ENCODE measurements around the gene TXNRD1.
"Not testable (repeated sequence)": the region's sequence is repeated elsewhere in the genome, so short reads cannot be mapped to it uniquely, and the experiment has no call there.

The TXNRD1 gene

GRCh38 chr12:104304261-104305009, 88.9 kb downstream of the TXNRD1 start:
- no peak for DNase-seq (ENCODE audit: low read depth)

DNA sequence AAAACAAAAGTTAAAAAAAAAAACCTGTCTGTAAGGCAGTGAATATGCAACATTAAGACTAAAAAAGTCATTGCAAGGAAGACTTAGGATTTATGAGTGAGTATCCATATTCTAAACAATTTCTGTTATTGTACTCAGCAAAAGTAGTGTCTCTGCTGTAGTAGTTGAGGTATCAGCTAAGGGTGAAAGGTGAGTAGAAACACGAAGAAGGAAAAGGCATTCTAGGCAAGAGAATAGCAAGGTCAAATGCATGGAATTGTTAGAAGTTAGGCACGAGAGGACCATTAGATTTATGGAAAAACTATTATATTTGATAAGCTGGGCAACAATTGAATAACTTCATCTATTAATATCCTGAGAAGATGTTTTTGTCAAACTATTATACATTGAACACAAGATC, 89.8 kb downstream of the TXNRD1 start:
- no peak for DNase-seq (ENCODE audit: low read depth)

GRCh38 chr12:104306376-104306775, 90.8 kb downstream of the TXNRD1 start:
- DNase-seq (ENCODE audit: low read depth) = no peak

GRCh38 chr12:104306943-104307654, 91.5 kb downstream of the TXNRD1 start:
- no peak for DNase-seq (ENCODE audit: low read depth)

- no peak for DNase-seq (ENCODE audit: low read depth)
These were observed 92.0 kb downstream of the TXNRD1 start for GRCh38 chr12:104307655-104308000.

DNA sequence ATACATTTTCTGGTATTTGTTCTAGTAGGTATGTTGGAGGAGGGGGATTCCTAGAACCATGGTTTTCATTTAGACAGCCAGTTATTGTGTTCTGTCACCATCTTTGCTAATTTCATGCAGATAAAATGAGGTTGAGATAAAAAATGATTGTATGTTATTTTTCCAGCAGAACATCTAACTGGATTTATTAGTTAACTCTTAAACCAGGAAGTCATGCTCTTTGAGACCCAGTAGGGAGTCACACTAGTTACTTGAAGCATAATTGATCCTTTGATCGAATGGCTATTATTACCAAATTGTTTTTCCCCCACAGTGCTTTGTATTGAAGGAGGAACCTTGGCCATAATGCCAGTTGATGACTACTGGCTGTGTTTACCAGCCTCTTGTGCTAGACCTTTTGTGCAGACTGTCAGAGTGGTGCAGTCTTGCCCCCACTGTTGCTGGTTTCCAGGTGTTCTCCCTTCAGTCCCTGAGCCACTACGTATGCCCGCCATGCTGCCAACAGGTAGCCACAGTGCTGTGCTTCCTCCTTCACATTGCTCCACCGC, 93.9 kb downstream of the TXNRD1 start:
- no peak for DNase-seq (ENCODE audit: low read depth)

DNA sequence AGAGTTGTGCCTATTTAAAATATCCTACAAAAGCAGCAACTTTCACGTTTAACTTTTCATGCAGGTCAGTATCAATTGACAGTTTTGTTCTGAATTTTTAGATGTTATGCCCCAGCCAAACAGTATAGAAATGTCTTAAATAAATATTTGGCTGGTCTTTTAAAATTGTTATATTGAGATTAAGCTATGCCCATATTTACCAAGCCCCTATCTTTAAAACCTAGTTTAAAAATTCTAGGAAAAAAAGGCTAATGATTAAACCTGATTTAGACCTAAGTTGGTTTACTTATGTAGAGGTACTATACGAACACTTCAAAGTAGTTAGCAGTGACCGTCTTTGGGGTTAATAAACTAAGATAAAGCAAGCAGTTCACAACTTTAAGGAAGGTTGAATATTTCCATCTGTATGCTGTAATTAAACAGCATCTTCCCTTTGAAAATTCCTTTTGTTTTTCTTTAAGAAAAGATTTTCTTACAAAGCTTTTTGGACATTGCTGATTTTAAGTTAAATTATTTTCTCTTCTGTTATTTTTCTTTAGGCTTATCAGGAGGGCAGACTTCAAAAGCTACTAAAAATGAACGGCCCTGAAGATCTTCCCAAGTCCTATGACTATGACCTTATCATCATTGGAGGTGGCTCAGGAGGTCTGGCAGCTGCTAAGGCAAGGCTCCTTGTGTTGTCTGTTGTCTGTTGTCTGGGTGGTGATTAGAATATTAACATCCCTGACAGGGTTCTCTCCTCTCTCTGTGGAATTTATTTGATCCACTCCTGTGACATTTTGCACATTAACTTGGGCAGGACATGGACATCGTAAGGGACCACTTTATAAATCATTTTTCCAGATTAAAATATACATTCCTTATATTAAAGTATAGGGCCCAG, 95.4 kb downstream of the TXNRD1 start:
- no peak for DNase-seq (ENCODE audit: low read depth)

- DNase-seq (ENCODE audit: low read depth) = no peak
These were observed 96.6 kb downstream of the TXNRD1 start for GRCh38 chr12:104312202-104312601.

DNA sequence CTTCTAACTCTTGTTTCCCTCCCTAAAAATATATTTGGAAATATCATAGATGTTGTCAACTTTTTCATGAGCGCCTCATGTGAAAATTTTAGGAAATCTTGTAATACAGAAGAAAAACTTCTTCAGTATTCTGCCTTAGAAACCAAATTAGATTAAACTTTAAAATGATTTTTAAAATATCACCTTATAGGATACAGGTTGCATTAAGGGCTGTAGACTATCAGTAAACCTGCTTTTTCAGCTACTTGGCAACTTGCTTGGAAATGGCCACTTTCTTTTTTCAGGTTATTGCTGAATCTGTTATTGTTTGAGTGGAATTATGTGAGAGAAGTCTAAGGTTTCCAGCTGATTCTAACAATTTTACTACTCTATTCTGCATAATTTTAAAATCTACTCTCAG, 97.1 kb downstream of the TXNRD1 start:
- DNase-seq (ENCODE audit: low read depth) = no peak

- DNase-seq (ENCODE audit: low read depth) = no peak
These were observed 98.1 kb downstream of the TXNRD1 start for GRCh38 chr12:104313568-104314241.

- no peak for DNase-seq (ENCODE audit: low read depth)
These were observed 98.6 kb downstream of the TXNRD1 start for GRCh38 chr12:104314242-104314614.

GRCh38 chr12:104315326-104316224, 100.0 kb downstream of the TXNRD1 start:
- no peak for DNase-seq (ENCODE audit: low read depth)

DNA sequence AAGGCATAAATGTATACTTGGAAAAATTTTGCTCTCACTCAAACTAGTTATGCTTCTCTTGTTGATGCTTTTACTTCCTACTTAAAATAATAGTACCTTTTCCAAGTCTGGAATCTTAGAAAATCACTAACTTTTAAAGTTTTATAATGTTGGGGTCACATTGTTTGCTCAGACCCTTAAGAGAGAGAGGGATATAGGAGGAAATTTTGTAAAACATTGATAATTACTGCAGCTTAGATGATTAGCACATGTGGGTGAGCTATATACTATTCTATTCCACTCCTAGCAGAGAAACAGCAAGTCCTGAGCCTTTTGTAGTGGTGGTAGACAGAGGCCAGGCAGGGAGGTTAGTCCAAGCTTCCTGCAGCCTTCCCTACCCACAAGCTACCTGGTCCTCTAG, 101.4 kb downstream of the TXNRD1 start:
- DNase-seq (ENCODE audit: low read depth) = no peak

DNA sequence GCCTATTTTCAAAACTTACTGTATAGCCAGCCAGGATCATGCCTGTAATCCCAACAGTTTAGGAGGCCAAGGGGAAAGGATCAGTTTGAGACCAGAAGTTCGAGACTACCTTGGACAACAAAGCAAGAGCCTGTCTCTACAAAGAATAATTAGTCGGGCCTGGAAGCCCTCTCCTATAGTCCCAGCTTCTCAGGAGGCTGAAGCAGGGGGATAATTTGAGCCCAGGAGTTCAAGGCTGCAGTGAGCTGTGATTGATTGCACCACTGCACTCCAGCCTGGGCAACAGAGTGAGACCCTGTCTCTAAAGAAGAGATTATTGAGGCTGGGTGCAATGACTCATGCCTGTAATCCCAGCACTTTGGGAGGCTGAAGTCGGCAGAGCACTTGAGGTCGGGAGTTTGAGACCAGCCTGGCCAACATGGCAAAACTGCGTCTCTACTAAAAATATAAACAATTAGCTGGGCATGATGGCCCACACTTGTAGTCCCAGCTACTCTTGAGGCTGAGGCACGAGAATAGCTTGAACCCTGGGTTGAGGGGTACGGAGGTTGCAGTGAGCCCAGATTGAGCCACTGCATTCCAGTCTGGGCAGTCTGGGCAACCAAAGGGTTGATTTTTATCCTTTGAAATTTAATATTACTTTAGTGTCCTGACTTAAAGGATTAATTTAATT, 102.1 kb downstream of the TXNRD1 start:
- no peak for DNase-seq (ENCODE audit: low read depth)

DNA sequence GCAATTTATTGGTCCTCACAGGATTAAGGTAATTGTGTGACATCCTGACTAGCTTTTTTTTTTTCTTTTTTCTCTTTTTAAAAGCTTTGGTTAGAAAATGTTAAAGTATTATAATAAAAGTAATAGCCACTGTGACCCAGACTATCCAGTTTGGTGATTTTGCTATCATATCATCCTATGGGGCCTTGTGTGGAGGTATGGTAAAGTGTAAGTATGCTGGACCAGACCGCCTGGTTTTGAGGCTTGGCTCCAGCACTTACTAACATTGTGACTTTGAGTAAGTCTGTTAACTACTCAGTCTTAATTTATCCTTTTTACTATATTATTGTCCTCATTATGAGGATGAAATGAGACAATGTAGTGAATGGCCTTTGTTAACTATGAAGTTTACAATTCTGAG, 103.4 kb downstream of the TXNRD1 start:
- DNase-seq (ENCODE audit: low read depth) = no peak

DNA sequence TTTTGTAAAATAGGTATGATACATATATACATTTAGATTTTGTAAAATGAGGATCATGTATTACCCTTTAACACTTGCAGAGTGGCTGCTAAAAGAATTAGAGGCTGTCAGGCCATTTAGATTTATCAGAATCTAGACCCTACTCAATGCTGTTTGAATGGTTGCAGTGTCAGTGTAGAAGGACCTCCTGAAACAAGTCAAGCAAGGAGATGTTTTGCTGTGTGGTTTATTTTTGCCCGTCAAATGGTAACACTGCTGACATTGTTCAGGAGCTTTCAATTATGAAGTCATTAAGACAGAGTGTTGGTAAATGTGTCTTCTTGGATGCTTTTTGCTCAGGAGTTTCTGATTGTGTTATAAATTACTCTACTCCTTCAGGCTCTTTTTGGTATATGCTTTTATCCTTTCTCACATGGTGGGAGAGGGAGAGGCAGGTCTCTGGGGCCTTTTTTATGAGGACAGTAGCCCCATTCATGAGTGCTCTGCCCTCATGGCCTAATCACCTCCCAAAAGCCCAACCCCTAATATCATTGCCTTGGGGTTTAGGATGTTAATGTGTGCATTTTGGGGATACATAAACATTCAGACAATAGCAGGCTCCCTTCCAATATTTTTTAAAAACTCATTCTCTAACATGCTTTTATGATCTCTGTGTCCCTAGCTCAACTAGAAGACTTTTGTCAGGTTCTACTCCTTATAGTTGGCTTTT, 104.5 kb downstream of the TXNRD1 start:
- no peak for DNase-seq (ENCODE audit: low read depth)

GRCh38 chr12:104320627-104321024, 105.0 kb downstream of the TXNRD1 start:
- no peak for DNase-seq (ENCODE audit: low read depth)

- DNase-seq (ENCODE audit: low read depth) = no peak
These were observed 106.4 kb downstream of the TXNRD1 start for GRCh38 chr12:104321949-104322348.

DNA sequence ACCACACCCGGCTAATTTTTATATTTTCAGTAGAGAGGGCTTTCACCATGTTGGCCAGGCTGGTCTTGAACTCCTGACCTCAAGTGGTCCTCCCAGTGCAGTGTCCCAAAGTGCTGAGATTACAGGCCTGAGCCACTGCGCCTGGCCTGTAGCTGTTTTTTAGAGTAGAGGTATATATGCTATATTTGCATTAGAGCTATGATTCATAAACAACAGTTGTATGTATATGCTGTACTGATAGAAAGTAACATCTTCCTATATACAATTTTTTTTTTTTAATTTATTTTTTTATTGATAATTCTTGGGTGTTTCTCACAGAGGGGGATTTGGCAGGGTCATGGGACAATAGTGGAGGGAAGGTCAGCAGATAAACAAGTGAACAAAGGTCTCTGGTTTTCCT, 107.0 kb downstream of the TXNRD1 start:
- DNase-seq (ENCODE audit: low read depth) = not testable (repeated sequence)

DNA sequence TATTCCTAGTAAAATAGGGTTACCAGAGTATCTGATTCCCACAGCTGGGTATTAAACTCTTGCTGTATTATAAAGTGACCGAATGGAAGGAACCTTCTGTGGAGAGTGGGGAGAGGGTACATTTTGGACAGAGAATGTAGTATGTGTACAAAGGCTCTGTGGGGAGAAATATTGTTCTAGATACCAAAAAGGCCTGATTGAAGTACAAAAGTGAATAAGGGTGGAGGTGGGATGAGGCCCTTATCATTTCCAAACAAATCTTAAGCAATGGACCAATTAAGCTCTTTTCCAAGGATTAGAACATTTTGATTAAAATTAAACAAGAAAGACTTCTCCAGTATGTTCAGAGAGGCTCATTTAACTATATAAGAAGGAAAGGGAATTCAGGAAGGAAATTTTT, 108.3 kb downstream of the TXNRD1 start:
- no peak for DNase-seq (ENCODE audit: low read depth)

All from GM04504 (cell line).